GM23248 (cell line): ENCODE measurements around the gene KCNH2.

Experiments
- EZH2 ChIP-seq: fragments of 200-600 bp; sonication (generic); IDR thresholded peaks from 2 replicates; pipeline ENCODE4 v1.6.1; 2018; ENCODE audit warnings: antibody characterized with exemption, mild to moderate bottlenecking; ENCODE audit not compliant: insufficient read depth, poor library complexity, severe bottlenecking
- EZH2phosphoT487 ChIP-seq: fragments of 200-600 bp; sonication (generic); IDR thresholded peaks from 2 replicates; pipeline ENCODE4 v1.6.1; 2018; ENCODE audit warnings: antibody characterized with exemption, moderate library complexity, mild to moderate bottlenecking, low read depth; ENCODE audit not compliant: insufficient read depth

DNA sequence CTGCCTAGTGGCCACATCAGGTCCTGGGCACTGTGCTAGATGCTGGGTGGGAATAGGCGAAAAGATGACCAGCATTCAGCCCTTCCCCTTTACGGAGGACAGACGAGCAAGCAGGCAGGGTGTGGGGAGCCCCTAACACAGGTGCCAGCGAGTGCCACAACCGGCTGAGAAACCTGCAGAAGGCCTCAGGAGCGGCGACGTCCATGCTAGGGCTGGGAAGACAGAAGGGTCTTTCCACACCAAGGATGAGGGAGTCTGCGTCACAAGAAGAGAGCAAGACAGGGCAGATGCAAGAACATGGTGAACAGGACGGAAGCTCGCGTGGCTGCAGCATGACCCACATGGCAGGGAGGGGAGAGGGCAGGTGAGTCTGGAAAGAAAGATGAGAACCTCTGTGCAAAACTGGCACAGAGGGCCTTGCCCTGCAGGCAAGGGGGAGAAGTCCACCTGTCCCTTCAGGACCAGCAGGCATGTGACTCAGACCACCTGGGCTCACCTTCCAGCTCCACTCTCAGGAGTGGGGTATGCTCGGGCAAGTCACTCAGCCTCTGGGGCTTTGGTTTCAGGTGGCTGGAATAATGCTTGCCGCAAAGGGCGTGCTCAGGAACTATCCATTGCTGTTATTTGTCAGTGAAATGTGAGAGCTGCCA, 36.6 kb downstream of the KCNH2 start:
- TF ChIP-seq EZH2 (no peak), EZH2phosphoT487 (no peak)
